Pancreas (tissue), 10 donors: ENCODE measurements around the gene CCDC86. TPM values are rescaled to one million over a fixed set of nuclear protein-coding genes. Genes with fewer than 3 reads are reported as not detected.
"Not testable (repeated sequence)": the region's sequence is repeated elsewhere in the genome, so short reads cannot be mapped to it uniquely, and the experiment has no call there.

Source experiments
- ATAC-seq, 4 donors: fragments of 200-7000 bp; cut with Tn5 transposase; one replicate each; pipeline versions ENCODE4 v1.8.0 to v1.9.1; 2020; ENCODE audit warnings: mild to moderate bottlenecking in 4 of 4, moderate library complexity in 4 of 4
- DNase-seq, 6 donors: peaks; one replicate each; pipeline ENCODE4 v3.0.0-alpha.2; 2020
- FAIRE-seq: peaks from 2 replicates; lab custom pipeline; 2012; peaks lifted over from hg19 to GRCh38; lab: Jason Lieb, UNC
- H3K27ac ChIP-seq, 4 donors: fragments of 200-600 bp; sonication (generic); 1 replicate in 3 of 4; 2 replicates in 1 of 4; pipeline versions ENCODE4 v1.5.0 to v1.8.0; 2020
- H3K27me3 ChIP-seq, 4 donors: fragments of 200-600 bp; one replicate each; pipeline ENCODE4 v1.8.0; 2021
- H3K36me3 ChIP-seq, 3 donors: fragments of 200-600 bp; sonication (generic) in 1 of 3; one replicate each; pipeline versions ENCODE4 v1.5.0 to v1.8.0; 2020 to 2021
- H3K4me1 ChIP-seq, 3 donors: fragments of 200-600 bp; one replicate each; pipeline ENCODE4 v1.8.0; 2021
- H3K4me3 ChIP-seq, 4 donors: fragments of 200-600 bp; sonication (generic) in 2 of 4; one replicate each; pipeline versions ENCODE4 v1.5.0 to v1.8.0; 2020 to 2021
- H3K9me3 ChIP-seq, 4 donors: fragments of 200-600 bp; one replicate each; pipeline ENCODE4 v1.8.0; 2021
- WGBS, 2 donors: extraction: QIAGEN DNeasy Blood & Tissue Kit; methylation state at CpG; one replicate each; pipeline ENCODE4 v1.1.7; 2013; 5-methylcytosine and 5-hydroxymethylcytosine counted together
- intact Hi-C, 3 donors: fragments of 100-400 bp; cut with DNase I; formaldehyde crosslinking; loops; one replicate each; pipeline versions ENCODE4 v1.11.1 to v1.14.2; 2022
- polyA plus RNA-seq, 2 donors: library from polyadenylated mRNA; stranded (reverse); fragments of 200-250 nt; gene quantifications; one replicate each; pipeline ENCODE4 v1.2.3, GENCODE V29; 2013
- total RNA-seq, 6 donors: library from RNA; stranded (reverse); fragmentation: NEBNext Ultra II Directional in 4 of 6; extraction: Animal tissue kit (Norgen Biotek cat#: 25700) in 4 of 6; gene quantifications; one replicate each; pipeline versions ENCODE4 v1.2.1 to v1.2.4, GENCODE V29; 2021 to 2023
- TF ChIP-seq, protein P1 (sequence below), 4 donors: fragments of 200-600 bp; sonication (generic) in 3 of 4; IDR thresholded peaks; one replicate each; pipeline versions ENCODE4 v1.5.0 to v1.8.0; 2021; ENCODE audit warnings: antibody characterized with exemption in 4 of 4
- donor health status: healthy with polysubstance abuse.
- donor health status: DM: no; HTN: no; CAD: no; lungs with moderate emphysema.
- donor health status: DM: no; HTN: no; CAD: no.
- donor health status: control.
- donor health status: control.
- donor health status: Bipolar disorder and iron deficiency.
- donor health status: DM: yes; HTN: yes; CAD: no.
- donor health status: DM: no; HTN: no; CAD: no.
- donor health status: DM: no; HTN: no; CAD: no.
- donor health status: DM: yes; HTN: yes; CAD: no.

The CCDC86 gene
- total and polyA plus RNA-seq, 8 donors = 6.3 to 20.8 (median 11.0) TPM

DNA sequence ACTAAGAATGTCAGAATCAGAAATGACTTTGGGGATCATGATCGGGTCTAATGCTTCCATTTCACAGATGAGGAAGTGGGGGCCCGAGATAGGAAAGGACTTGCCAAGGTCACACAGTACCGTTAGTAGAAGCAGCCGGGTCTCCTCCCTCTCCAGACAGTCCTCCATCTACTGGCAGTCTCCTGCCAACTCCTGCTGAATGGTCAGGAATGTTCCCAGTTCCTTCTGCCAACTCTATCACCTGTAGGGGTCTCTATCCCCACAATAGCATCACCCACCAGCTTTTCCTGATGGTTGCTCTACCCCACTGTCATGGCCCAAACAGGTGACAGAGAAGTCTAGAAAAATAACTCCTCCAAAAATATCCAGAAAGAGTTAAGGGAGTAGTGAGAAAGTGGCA is 23.9 kb upstream of the CCDC86 start:
- TF ChIP-seq, protein P1, sequence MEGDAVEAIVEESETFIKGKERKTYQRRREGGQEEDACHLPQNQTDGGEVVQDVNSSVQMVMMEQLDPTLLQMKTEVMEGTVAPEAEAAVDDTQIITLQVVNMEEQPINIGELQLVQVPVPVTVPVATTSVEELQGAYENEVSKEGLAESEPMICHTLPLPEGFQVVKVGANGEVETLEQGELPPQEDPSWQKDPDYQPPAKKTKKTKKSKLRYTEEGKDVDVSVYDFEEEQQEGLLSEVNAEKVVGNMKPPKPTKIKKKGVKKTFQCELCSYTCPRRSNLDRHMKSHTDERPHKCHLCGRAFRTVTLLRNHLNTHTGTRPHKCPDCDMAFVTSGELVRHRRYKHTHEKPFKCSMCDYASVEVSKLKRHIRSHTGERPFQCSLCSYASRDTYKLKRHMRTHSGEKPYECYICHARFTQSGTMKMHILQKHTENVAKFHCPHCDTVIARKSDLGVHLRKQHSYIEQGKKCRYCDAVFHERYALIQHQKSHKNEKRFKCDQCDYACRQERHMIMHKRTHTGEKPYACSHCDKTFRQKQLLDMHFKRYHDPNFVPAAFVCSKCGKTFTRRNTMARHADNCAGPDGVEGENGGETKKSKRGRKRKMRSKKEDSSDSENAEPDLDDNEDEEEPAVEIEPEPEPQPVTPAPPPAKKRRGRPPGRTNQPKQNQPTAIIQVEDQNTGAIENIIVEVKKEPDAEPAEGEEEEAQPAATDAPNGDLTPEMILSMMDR (IDR thresholded peaks at IDR 0.05) = no peak
- ATAC-seq = no peak
- no peaks in the 10 kb centered on the region for H3K36me3 ChIP-seq
- H3K9me3 ChIP-seq = no peaks in the 10 kb centered on the region
- H3K27me3 ChIP-seq = no peaks in the 10 kb centered on the region
- no peak for FAIRE-seq
- H3K4me3 ChIP-seq = no peak overlapping the region
- H3K4me1 ChIP-seq = no peaks in the 10 kb centered on the region
- 50% methylated on average over 4 of the region's 4 CpGs for WGBS, 2 donors
- no peak overlapping the region for H3K27ac ChIP-seq
- no peak for DNase-seq
- intact Hi-C loops = no loop called here

DNA sequence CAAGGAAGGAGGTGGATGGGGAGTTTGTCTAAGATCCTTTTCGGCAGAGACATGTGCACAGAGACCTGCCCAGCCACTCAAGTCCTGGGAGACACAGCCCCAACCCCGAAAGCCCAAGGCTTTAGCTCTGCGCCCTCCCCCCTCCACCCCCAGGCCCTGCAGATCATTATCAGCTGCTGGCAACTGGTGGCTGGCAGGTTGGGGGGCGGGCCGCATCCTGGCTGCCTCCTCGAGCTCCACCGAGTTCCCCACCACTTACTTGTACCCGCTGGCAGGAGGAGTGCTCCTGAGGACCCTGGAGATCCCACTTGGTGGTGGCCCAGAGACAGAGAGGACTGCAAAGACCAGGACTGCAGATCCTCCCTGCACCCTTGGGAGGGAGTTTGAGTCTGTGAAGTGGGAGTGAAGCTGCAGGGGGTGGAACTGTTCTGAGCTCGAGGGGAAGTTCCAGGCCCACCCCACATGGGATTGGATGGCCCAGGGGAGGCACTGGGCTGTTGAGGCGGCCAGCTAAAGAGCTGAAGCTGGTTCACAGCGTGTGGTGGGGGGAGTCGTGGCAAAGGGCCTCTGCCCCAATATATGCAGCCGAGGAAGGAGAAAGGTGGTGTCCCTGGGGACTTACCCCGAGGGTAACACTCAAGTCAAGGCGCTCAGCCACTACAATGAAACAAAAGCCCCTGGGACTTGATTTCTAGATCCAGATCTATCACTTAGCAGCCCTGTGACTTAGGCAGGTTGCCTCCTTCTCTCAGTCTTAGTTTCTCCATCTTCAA is 19.9 kb upstream of the CCDC86 start:
- H3K4me1 ChIP-seq = no peaks in the 10 kb centered on the region
- no peak overlapping the region for H3K4me3 ChIP-seq
- 64 to 71% methylated on average over 15 of the region's 15 CpGs for WGBS, 2 donors
- DNase-seq (no peak), ATAC-seq (no peak), FAIRE-seq (no peak)
- H3K27ac ChIP-seq = no peak overlapping the region
- TF ChIP-seq, protein P1 (IDR thresholded peaks at IDR 0.05) = no peak
- H3K9me3 ChIP-seq = no peaks in the 10 kb centered on the region
- H3K27me3 ChIP-seq = no peaks in the 10 kb centered on the region
- intact Hi-C loops = no loop called here
- H3K36me3 ChIP-seq = no peaks in the 10 kb centered on the region

DNA sequence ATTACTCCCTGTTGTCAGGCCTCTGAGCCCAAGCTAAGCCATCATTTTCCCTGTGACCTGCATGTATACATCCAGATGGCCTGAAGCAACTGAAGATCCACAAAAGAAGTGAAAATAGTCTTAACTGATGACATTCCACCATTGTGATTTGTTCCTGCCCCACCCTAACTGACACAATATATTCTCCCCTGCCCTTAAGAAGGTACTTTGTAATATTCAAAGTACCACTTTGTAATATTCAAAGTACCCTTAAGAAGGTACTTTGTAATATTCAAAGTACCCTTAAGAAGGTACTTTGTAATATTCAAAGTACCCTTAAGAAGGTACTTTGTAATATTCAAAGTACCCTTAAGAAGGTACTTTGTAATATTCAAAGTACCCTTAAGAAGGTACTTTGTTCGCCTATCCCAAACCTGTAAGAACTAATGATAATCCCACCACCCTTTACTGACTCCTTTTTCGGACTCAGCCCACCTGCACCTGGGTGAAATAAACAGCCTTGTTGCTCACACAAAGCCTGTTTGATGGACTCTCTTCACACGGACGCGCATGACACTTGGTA is 18.1 kb upstream of the CCDC86 start:
- H3K36me3 ChIP-seq, H3K9me3 ChIP-seq, H3K27me3 ChIP-seq, ATAC-seq, FAIRE-seq, DNase-seq, intact Hi-C loops, H3K4me1 ChIP-seq, H3K4me3 ChIP-seq, H3K27ac ChIP-seq: not testable (repeated sequence)
- 76 to 82% methylated on average over 5 of the region's 5 CpGs for WGBS, 2 donors

DNA sequence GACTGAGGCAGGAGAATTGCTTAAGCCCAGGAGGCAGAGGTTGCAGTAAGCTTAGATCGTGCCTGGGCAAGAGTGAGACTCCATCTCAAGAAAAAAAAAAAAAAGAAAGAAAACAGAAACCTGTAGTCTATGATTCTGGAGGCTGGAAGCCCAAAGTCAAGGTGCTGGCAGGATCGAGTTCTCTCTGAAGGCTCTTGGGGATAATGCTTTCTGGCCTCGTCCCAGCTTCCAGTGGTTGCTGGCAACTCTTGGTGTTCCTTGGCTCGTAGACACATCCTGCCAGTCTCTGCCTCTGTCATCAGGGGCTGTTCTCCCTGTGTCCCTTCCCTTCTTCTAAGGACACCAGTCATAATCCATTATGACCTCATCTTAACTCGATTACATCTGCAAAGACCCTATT is 16.8 kb upstream of the CCDC86 start:
- no peak for FAIRE-seq
- ATAC-seq = no peak
- no peak overlapping the region for H3K27ac ChIP-seq
- H3K4me1 ChIP-seq = no peaks in the 10 kb centered on the region
- DNase-seq = no peak
- no peak overlapping the region for H3K4me3 ChIP-seq
- H3K27me3 ChIP-seq = no peaks in the 10 kb centered on the region
- 75 to 85% methylated on average over 5 of the region's 5 CpGs for WGBS, 2 donors
- intact Hi-C loops = loop anchor here in 1 of 3 donors (5.0 kb wide), 1 partner anchor 302 kb away; no protein-coding TSS in a partner anchor
- H3K9me3 ChIP-seq = no peaks in the 10 kb centered on the region
- H3K36me3 ChIP-seq = no peaks in the 10 kb centered on the region
- TF ChIP-seq, protein P1 (IDR thresholded peaks at IDR 0.05) = no peak

DNA sequence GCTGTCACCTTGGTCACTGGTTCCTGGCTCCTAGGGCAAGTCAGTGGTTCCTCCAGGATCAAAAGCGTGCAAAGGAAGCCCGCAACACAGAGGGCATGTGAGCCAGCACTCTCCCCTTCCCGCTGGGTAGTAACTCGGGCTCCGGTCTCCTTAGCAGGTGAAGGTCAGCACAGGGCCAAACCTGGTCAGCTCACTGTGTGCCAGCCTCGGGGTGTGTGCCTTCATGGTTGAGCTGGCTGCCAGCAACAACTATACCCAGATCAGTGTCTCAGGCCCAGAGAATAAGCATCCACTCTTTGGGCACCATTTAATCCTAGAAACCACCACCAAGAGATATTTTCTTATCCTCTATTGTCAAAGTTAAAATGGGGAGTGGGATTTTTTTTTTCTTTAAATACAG is 16.1 kb upstream of the CCDC86 start:
- intact Hi-C loops = loop anchor here in 1 of 3 donors (5.0 kb wide), 1 partner anchor 302 kb away; no protein-coding TSS in a partner anchor
- TF ChIP-seq, protein P1 (IDR thresholded peaks at IDR 0.05) = no peak
- H3K36me3 ChIP-seq = no peaks in the 10 kb centered on the region
- FAIRE-seq = no peak
- H3K27ac ChIP-seq = no peak overlapping the region
- no peak overlapping the region for H3K4me3 ChIP-seq
- ATAC-seq = no peak
- DNase-seq = no peak
- no peaks in the 10 kb centered on the region for H3K4me1 ChIP-seq
- 58 to 61% methylated on average over 6 of the region's 6 CpGs for WGBS, 2 donors
- H3K27me3 ChIP-seq = no peaks in the 10 kb centered on the region
- H3K9me3 ChIP-seq = no peaks in the 10 kb centered on the region
